Bone marrow (tissue), 2 donors: Measurements from ENCODE around the gene SLC9A7.
"Not testable (repeated sequence)": the region's sequence is repeated elsewhere in the genome, so short reads cannot be mapped to it uniquely, and the experiment has no call there.

ENCODE experiments used
- DNase-seq, 2 donors: peaks; one replicate each; lab custom pipeline; 2025; lab: John Stamatoyannopoulos, UW

SLC9A7 gene

DNA sequence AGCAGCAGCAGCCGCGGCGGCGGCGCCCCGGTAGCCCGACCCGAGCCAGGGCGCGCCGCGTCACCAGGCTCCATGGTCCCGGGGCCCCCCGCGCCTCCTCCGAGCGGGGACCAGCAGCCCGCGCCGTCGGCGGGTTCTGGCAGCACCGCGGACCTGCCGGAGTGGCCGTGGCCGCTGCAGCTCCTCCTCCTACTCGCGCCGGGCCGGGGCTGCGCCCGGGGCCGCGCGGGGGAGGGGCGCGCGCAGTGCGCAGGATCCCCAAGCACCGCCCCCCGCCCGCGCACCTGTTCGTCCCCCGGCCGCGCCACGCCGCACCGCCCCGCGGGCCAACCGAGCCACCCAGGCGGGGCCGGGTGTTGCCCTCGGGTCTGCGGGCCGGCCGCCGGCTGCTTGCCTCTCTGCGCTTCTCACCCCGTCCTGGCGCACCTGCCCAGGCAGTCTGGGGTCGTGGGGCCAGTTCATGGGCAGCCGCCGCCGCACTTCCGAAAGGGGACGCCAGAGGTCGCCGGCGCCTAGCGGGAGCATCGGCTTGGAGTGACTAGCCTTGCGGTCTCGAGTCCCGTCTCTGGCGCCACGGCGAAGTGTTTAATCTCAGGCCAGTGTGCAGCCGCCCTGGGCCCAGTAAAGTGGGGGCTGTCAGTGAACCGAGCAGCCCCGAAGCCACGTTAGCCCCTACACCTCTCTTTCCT, at the start of gene SLC9A7:
TSS of gene SLC9A7 (minus strand) at position 163 of the 689 bp plus-strand sequence. CDS start at position 74, 89 bp downstream.
- peak; percentile 42 to 50 for DNase-seq

DNA sequence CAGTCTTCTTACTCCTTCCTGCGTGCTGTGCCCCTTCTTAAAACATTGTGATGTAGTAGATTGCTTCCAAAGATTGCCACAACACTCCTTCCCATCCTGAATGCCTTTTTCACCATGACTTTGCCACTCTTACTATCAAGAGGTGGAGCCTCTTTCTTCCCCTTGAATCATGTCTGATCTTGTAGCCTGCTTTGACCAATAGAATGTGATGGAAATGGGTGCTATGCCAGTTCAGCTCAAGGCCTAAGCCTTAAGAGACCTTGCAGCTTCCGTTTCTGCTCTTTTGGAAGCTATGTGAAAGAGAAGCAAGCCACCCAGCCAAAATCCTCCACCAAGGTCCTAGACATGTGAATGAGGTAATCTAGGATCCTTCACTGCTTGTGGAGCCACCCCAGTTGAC, 46.4 kb upstream of the SLC9A7 start:
- no peak for DNase-seq

DNA sequence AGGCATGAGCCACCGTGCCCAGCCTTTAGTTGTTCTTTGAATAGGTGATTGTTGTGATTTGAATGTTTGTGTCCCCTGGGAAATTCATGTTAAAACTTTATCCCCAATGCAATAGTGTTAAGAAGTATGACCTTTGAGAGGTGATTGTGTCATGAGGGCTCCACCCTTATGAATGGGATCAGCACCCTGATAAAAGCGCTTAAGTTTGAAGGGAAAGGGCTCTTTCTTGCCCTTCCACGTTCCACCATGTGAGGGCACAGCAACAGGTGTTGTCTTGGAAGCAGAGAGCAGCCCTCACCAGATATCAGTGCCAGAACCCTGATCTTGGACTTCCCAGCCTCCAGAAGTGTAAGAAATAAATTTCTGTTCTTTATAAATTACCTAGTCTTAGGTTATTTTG, 44.2 kb upstream of the SLC9A7 start:
- DNase-seq, result no peak

DNA sequence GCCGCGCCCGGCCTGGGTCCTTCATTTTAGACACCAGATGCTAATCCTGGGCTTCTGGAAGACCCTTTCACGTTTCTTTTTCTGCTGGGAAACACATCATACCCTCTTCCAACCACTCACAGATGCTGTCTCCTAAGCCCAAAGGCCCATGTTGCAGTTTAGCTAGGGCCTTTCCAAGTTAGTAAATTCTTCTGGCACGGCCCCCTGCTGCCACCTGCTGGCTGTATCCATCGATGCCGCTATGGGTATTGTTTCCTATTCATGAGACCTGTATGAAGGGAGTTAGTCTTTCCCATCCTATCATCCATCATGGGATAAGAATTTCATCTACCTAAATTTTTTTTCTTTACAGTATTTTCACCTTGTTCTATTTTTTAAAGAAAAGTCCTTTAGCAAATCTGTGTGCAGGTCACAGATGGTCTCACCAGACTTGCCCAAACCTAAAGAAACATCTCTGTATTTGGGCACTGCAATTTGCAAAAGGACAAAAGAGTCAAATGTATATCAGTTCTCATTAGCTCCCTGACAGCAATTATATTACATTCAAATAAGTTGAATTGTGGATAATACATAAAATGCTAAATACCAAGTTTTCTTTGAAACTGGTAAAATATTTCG, 37.8 kb upstream of the SLC9A7 start:
- peak; percentile 16 to 55 for DNase-seq

DNA sequence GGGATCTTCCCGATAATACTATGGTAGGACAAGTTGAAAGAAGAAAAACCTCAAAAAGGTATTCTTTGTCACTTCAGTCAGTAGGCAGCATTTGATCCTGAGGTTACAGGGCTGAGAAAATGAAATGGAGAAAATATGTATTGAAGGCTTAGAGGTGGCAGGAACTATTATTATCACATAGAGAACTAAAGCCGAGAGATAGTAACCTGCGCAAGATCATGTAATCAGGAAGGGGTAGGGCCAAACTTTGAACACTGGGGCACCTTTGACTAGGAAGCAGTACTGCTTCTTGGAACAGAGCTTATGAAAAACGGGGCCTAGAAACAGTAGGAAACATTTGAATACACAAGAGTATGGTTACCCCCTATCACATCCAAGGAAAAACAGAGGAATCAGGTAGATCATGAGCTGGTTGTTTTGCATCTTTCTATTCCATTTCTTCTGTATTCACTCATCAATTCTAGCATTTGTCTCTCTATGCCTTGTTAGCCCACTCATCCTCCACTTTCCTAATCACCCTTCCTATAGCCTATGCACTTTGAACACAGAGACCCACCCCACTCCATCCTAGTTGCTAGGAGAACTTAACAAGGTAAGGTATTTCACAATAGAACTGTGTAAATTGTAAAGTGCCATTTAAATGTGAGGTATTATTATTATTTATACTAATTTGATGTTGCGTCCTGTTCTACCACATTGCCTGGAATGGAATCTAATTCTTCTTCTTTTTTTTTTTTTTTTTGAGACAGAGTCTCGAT, 34.6 kb upstream of the SLC9A7 start:
- DNase-seq, result no peak

DNA sequence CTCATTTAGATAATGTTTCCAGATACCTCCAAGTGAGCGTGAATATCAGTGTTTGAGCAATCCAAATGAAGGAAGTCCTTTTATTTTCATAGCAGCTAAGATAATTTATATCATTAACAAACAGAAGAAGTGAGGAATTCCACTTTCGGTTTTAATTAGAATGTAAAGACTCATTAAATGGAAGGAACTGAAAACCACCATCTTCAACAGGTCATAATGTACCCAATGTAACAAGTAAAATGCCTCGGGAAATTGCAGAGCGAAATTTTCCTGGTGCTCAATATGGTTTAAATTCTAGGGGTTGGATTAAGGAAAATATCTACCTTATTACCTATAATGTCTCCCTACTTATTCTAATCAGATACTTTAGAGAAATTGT, 33.9 kb upstream of the SLC9A7 start:
- DNase-seq, result no peak

DNA sequence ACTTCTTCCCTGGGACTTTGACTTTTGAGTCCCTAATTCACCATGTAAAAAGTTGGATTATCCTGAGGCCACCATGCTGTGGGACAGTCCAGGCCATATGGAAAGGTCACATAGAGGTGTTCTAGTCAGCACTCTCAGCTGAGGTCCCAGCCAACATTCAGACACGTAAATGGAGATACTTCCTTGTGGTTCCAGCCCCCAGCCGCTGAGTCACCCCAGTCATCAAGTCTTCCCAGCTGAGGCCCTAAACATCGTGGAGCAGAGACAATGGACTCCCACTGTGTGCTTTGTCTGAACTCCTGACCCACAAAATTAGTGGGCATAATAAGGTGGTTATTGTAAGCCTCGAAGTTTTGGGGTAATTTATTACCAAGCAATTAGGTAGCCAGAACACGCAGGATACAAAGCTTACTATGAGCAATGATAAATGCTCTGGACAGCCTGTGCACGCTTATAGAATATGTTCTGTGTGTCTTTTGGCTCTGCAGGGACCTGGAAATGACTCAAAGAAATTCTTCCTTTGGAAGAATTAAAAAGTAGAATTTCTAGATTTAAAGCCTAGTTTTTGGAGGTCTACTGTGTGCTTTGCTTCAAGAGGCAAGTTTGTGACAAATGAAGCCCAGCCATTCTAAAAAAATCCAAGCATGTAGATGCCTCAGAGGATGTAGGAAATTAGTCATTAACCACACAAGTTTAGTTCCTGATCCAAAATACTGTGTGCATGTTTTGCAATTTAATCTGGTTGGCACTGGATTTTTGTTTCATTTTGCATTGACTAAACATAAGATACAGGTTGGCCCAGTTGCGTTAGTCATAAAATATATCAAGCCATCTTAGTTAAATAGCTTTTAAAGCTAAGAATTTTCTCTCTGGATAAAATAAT, 33.2 kb upstream of the SLC9A7 start:
- peak; percentile 5 to 84 for DNase-seq

DNA sequence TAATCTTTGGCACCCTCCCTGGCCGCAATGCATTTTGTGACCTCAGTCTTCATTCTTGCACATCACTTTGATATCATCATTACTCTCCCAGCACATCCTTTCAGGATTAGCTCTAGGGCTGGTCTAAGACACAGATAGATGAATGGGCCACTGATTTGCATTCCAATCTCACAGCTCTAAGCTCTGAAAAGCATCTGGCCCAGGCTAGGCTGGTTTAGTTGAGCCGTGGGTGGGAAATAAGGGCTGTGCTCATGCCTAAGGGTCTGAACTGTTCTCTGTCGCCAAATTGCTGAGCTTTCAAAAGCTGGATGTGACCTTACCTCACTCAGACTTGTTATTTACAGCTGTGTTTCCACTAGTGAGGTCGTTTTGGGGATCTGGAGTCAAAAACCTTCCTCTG, 30.0 kb upstream of the SLC9A7 start:
- DNase-seq, result no peak

DNA sequence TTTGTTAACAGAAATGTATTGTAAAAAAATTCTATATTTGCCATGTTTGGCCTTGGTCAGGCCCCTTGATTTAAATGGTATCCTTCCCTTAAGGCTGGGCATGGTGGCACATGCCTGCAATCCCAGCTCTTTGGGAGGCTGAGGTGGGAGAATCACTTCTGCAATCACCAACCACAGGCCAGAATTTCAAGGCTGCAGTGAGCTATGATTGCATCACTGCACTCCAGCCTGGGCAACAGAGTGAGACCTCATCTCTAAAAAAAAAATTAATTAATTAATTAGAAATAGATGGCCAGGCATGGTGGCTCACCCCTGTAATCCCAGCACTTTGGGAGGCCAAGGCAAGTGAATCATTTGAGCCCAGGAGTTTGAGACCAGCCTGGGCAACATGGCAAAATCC, 25.5 kb upstream of the SLC9A7 start:
- DNase-seq, result not testable (repeated sequence)

DNA sequence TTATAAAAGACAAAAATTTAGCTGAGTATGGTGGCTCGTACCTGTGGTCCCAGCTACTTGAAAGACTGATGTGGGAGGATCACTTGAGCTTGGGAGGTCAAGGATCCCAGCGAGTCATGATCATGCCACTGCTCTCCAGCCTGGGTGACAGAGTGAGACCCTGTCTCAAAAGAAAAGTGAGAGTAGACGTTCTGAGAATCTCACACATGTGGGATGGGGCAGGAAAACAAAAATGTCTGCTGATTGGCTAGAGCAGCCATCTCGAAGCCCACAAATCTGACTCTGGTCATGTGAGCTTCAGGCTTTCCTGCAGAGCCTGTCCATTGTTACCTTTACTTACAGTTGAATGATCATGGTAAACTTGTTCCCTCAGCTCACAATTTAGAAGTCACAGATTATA, 23.1 kb upstream of the SLC9A7 start:
- no peak for DNase-seq

DNA sequence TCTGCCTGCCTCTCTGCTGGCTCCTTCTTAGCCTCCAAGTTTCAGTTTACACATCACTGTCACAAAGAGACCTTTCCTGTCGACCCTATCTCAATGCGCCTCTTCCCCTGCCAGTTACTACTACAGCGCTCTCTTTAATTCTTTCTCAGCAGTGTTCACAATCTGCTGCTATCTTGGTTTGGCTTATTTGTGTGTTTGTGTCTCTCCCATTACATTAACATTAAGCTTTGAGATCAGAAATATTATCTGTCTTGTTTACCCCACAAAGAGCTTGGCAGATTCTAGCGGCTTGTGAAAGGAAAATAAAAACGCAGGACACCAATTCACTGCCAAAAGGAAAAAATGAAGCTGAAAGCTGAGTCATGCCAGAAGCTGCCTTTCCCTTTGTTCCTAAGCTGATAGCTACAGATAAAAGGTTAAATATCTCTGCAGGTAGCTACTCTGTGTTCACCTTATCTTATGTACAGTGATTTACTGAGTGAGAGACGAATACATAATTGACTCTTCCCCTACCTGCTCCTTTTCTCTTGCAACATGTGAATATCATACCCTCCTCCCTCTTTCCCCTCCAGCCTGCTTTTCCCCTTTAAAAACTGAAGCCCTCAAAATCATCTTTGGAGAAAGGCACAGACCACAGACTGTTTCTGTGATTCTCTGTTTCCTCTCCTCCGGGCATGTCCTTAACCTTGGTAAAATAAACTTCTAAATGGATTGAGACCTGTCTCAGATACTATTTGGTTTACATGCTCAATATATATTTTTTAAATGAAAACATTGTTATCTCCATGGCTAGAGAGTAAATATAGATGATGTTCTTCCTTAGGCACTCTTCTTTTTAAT, 19.3 kb upstream of the SLC9A7 start:
- no peak for DNase-seq

DNA sequence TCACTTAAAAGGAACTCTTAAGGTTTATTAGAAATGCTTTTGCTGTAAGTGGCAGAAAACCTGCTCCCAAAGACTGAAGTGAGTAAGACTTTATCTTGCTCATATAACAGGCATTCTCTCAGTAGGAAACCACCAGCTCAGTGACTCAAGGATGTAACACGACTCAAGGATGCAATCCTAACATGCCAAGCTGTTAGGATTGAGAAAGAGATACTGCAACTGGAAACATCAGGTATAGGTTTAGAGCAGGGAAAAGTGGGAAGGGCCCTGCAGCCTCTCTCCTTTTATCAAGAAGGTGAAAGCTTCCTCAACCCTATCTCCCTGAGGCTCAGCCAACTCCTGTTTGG, 11.9 kb upstream of the SLC9A7 start:
- DNase-seq, result no peak

DNA sequence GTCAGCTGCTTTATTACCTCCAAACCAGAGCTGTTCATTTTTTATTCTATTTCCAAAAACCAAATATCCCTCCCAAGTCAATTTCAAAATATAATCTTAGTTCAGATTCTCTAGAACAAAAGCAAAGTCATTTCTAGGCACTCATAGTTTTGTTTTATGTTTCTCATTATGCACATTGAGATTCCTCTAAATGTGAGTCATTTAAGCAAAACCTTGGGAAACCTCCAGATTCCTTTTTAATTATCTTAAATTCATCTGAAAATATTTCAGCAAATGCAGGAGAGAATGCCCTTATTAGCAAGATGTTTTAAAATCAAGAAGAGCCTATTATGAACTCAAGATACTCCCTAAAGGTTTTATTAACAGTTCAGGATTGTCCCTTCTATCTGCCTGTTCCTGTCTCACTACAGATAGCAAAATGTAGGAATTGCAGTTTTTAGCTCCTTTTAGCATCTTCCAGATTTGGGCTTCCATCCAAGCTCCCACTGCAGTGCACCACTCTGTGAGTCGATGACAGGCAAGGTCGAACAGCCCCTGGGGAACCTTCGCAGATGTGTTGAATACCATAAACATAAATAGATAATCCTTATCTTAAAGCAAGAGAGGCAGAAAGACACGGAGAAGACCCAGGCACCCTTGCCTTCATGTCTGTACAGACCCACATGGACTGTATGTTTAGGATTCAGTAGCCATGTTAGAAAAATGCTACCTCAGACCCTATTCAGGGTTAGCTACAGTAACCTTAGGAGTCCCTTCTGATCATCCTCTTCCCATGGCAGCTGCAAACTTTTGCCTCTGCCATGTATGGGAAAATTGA, 11.3 kb upstream of the SLC9A7 start:
- DNase-seq, result no peak

DNA sequence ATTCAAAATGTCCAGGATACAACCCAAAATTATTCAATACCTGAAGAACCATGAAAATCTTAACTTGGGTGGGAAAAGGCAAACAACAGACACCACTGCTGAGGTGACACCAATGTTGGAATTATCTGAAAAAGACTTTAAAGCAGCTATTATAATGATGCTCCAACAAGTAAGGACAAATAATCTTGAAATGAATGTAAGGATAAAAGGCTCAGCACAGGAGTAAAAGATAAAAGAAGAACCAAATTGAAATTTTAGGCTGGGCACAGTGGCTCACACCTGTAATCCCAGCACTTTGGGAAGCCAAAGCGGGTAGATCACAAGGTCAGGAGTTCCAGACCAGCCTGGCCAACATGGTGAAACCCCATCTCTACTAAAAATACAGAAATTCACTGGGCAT, 4.0 kb upstream of the SLC9A7 start:
- no peak for DNase-seq

DNA sequence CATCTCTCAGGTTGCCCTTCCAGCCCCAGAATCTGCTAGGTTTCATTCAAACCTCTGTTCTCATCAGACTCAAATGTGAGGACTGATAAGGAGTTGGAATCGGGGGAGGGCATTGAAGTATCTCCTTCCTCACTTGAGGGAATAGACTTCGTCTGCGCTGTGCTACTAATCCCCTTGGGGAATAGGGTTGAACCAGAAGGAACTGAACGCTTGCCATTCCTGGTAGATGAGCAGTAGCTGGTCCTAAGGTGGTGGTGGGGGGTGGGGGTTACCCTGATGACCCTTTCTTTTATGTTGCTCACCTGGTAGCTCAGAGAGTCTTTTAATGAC, 692 bp upstream of the SLC9A7 start:
- no peak for DNase-seq

DNA sequence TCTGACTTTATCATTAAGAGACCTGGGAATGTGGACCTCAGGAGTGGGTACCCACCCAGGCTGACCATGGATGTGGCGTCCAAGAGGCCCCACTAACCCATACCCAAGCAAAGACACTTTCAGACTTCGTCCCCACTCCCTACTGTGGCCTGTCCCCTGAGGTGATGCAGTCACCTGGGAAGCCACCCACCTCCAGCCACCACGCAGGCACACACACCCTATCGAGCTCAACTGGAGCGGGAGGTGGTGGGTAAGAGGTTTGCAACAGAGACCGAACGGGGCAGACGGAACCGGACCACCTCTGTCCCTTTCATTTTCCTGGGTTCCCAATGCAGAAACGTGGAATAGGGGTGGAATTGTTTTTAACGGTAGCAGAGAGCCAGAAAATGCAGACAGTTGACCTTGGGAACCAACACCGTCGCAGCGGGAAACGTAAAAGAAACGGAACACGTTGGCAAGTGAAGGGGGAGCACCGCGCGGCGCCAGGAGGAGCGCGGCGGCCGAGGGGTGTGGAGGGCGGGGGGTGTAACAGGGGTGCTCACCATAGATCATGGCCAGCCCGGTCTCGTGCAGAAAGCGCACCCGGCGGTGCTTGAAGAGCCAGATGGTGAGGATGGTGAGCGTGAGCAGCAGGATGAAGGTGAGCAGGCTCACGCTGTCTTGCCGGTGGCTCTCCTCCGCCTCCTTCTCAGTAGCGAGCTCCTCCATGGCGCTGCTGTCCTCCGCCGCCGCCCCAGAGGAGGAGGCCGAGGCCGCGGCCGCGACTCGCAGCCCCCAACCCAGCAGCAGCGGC, 559 bp downstream of the SLC9A7 start:
- DNase-seq, result no peak

DNA sequence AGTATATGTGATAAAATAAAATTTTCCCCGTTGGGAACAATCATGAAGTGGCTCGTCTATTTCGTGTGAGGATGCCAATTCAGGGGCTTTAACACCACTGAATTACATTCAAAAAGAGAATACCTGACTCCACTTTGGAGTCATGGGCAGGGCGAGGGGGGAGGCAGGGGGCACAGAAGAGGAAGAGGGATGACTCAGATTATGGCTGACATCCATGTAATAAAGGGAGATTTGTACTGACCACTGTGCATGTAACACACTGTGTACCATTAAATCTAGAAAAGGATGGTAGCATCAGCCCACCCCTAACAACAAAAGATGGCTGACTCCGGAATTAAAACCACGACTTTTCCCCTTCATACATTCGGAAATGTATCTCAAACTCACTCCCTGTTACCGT, 1.3 kb downstream of the SLC9A7 start:
- no peak for DNase-seq

DNA sequence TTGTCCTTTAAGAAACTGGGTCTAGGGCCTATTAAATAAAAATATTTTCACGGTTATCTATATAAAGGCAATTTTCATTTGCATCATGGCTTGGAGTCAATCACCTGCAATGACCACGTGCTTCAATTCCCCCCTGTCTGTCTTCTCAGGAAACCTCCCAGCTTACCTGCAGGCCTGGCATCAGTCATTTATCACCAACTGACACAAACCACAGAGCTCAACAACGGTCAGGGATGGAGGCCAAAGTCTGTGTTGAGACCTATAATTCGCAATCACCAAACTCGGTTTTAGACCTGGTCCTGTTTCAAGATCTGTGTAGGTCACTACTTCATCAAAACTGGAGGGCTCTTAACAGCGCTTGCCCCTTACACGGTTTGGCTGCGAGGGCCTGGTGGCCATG, 1.9 kb downstream of the SLC9A7 start:
- no peak for DNase-seq

DNA sequence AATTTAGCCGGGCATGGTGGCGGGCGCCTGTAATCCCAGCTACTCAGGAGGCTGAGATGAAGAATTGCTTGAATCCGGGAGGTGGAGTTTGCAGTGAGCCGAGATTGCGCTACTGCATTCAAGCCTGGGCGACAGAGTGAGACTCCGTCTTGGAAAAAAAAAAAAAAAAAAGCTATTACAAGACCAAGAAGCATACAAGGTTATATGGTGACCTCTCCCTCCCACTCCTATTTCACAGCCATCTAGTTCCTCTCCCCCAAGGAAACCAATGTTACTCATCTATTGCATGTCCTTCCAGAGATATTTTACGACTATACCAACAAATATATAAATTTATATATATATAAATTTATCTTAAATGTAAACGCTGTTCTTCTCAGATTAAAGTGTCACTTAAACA, 3.2 kb downstream of the SLC9A7 start:
- no peak for DNase-seq

DNA sequence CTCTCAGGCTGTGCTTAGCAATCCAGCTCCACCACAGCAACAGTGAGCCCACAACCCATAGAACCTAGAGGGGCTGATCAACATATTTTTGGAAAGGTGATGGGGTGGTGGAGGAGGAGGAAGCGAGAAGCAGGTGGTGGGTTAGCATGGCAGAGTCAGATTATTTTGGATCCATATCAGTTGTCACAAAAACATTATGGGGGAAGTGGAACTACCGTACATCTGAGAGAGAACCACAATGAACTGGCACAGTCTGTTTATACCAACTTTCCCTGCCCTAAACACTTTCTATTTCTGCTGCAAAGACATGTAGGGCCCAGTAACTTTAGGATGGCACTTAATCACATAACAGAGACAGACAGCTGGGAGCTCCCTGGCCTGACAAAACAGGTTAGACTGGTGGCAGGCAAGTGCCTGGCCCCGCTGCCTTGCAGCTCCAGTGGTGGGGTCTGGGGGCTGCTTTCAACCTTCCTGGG, 4.3 kb downstream of the SLC9A7 start:
- DNase-seq, result peak in 1 of 2 donors; percentile 56
